Tibial nerve (tissue), 4 donors: ENCODE measurements around the gene FAM43A. TPM values are rescaled to one million over a fixed set of nuclear protein-coding genes. Genes with fewer than 3 reads are reported as not detected.

Experiments
- DNase-seq, 2 donors: peaks; one replicate each; pipeline ENCODE4 v3.0.0-alpha.2; 2019; ENCODE audit warnings: low spot score in 2 of 2
- H3K27ac ChIP-seq, 4 donors: fragments of 200-600 bp; sonication (generic) in 3 of 4; one replicate each; pipeline ENCODE4 v1.5.1; 2017 to 2019; ENCODE audit warnings: mild to moderate bottlenecking in 1 of 4
- H3K27me3 ChIP-seq, 2 donors: fragments of 200-600 bp; sonication (generic) in 1 of 2; one replicate each; pipeline versions ENCODE4 v1.5.1 to v1.6.0; 2017 to 2019
- H3K36me3 ChIP-seq, 3 donors: fragments of 200-600 bp; sonication (generic); one replicate each; pipeline ENCODE4 v1.5.1; 2018 to 2019
- H3K4me1 ChIP-seq, 4 donors: fragments of 200-600 bp; sonication (generic) in 3 of 4; one replicate each; pipeline ENCODE4 v1.5.1; 2017 to 2019
- H3K4me3 ChIP-seq, 4 donors: fragments of 200-600 bp; sonication (generic) in 3 of 4; one replicate each; pipeline ENCODE4 v1.5.1; 2017 to 2019; ENCODE audit warnings: mild to moderate bottlenecking in 1 of 4, moderate library complexity in 1 of 4
- H3K9me3 ChIP-seq, 4 donors: fragments of 200-600 bp; sonication (generic) in 3 of 4; one replicate each; pipeline ENCODE4 v1.5.1; 2017 to 2019
- CTCF ChIP-seq, 5 experiments: fragments of 200-600 bp in 3 of 5; fragments of 450-650 bp in 2 of 5; sonication (generic) in 3 of 5; IDR thresholded peaks; one replicate each; pipeline ENCODE4 v1.5.1; 2016 to 2019; ENCODE audit warnings: antibody characterized with exemption in 5 of 5, mild to moderate bottlenecking in 3 of 5, moderate library complexity in 2 of 5
- EP300 ChIP-seq, 2 donors: sonication (generic); formaldehyde crosslinking; IDR thresholded peaks; one replicate each; pipeline ENCODE4 v1.6.1; 2017; ENCODE audit warnings: antibody characterized with exemption in 2 of 2, mild to moderate bottlenecking in 1 of 2
- POLR2A ChIP-seq, 2 donors: fragments of 450-650 bp; IDR thresholded peaks; one replicate each; pipeline ENCODE4 v1.6.1; 2017; ENCODE audit warnings: antibody characterized with exemption in 2 of 2, mild to moderate bottlenecking in 2 of 2, moderate library complexity in 2 of 2
- WGBS, 2 donors: methylation state at CpG; one replicate each; pipeline ENCODE4 v1.1.5; 2018; 5-methylcytosine and 5-hydroxymethylcytosine counted together
- total RNA-seq, 4 donors: library from RNA; depleted of rRNA; stranded (reverse); fragments of >200 nt; gene quantifications; one replicate each; pipeline ENCODE4 v1.1.0, GENCODE V29; 2016

FAM43A gene
- total RNA-seq, 4 donors from 2014 or later, result 19.8 to 47.7 (median 35.8) TPM

DNA sequence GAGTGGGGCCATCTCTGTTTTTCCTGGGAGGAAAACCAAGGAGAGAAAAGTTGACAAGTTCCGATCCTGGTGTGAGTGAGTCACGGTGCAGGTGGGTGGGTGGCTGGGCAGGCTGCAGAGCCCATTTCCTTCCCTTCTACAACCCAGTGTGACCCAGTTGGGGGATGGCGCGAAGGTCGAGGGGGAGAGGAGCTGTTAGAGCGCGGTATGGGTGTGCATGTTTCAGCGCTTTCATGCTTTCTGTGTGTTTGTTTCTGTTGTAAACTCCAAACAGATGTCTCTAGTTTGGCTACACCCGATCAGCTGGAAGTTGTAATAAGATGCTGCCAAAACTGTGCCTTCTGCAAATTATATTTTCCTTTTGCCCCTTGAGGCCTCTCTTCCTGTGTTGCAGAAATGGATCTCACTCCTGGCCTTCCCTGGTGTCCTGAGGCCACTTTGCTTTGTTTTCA lies 3.8 kb downstream of the FAM43A start:
- Histone ChIP-seq H3K27me3 (peaks cover 0 to 20% of the 10 kb centered on the region in 2 donors), H3K4me3 (peak overlapping the region in 1 of 4 donors; percentile 60)

DNA sequence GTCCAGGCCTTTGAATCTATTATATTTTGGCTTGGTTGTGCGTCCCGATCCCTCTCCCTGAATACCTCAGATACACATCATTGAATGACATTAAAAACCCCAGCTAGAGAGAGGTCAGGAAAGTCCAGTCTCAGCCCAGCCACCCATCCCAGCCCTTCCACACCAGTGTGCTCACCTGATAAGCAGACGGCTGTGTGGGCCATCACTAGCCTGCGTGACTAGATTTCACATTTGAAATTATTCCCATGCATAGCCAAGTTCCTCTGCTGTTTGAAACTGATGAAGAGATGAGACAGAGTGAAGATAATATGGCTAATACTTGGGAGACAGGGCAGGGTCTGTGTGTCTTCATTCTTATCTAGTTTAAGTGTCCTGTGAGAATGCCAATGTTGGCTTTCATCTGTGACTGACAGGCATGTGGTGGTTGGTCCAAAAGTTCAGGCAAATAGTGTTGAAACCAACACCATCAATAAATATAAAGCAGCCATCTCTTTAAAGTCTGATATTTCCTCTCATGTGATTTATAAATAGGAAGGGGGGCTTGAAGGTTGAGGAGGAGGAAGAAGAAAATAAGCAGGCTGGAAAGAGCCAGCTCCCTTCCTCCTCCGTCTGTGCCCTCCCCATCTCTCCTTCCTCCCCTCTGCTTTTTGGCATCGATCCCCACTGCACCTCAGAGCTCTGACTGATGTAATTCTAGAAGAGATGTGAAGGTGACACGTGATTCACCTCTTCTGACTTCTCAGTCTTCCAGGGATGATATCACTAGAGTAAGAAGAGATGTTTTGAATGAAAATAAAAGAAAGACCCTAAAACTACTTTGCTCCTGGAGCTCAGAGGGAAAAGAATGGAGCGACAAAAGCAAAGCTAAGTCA lies 5.1 kb downstream of the FAM43A start:
- 74% methylated on average over 8 of the region's 8 CpGs for WGBS, 2 donors
- Histone ChIP-seq H3K9me3 (no peaks in the 10 kb centered on the region), H3K36me3 (no peaks in the 10 kb centered on the region), H3K4me1 (peaks cover 0 to 51% (median 23%) of the 10 kb centered on the region in 4 donors), H3K27me3 (peaks cover 0 to 20% of the 10 kb centered on the region in 2 donors), H3K4me3 (no peak overlapping the region), H3K27ac (no peak overlapping the region)
- no peak for DNase-seq
- TF ChIP-seq EP300 (IDR thresholded peaks at IDR 0.05) (no peak), CTCF (IDR thresholded peaks at IDR 0.05) (no peak), POLR2A (IDR thresholded peaks at IDR 0.05) (no peak)

More for the DNA sequence above, 3.8 kb downstream of the FAM43A start:
- Histone ChIP-seq H3K36me3 (no peaks in the 10 kb centered on the region), H3K9me3 (no peaks in the 10 kb centered on the region), H3K27ac (peak overlapping the region in 3 of 4 donors; percentile 15 to 71 (median 52)), H3K4me1 (peaks cover 0 to 63% (median 23%) of the 10 kb centered on the region in 4 donors)
- 43 to 64% methylated on average over 9 of the region's 9 CpGs for WGBS, 2 donors
- TF ChIP-seq POLR2A (IDR thresholded peaks at IDR 0.05) (no peak), EP300 (IDR thresholded peaks at IDR 0.05) (peak in 1 of 2 donors; percentile 22)
- peak in 1 of 2 donors; percentile 11 for DNase-seq

- no peak for TF ChIP-seq POLR2A (IDR thresholded peaks at IDR 0.05)
- TF ChIP-seq EP300 (IDR thresholded peaks at IDR 0.05), result no peak
- TF ChIP-seq CTCF (IDR thresholded peaks at IDR 0.05), result no peak
- Histone ChIP-seq H3K36me3 (no peaks in the 10 kb centered on the region), H3K27me3 (peaks cover 0 to 14% of the 10 kb centered on the region in 2 donors), H3K4me3 (no peak overlapping the region), H3K27ac (no peak overlapping the region), H3K4me1 (peaks cover 0 to 46% (median 23%) of the 10 kb centered on the region in 4 donors), H3K9me3 (no peaks in the 10 kb centered on the region)
- no peak for DNase-seq
- 57 to 67% methylated on average over 15 of the region's 15 CpGs for WGBS, 2 donors
Measured at GRCh38 chr3:194691481-194692283, 6.0 kb downstream of the FAM43A start.

DNA sequence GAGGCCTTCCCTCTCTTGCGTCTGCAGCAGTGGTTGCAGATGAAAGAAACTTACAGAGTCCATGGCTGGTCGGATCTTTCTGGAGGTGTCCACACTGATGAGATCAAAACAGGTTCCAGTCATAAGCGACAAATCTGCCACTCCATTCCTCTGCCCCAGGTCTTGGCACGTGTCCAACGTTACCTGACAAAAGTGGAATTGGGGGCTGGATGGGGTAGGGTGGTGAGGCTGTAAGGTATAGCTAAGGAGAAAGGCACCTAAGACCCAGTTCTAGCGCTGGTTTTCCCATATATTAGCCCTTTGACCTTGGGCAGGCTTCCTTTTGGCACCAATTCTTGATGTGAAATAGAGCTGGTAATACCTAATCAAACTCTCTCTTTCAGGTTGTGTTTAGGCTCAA lies 11.0 kb downstream of the FAM43A start:
- WGBS, 2 donors, result 80 to 91% methylated on average over 6 of the region's 6 CpGs
- no peak overlapping the region for H3K27ac ChIP-seq
- no peak for TF ChIP-seq EP300 (IDR thresholded peaks at IDR 0.05)
- no peak for TF ChIP-seq CTCF (IDR thresholded peaks at IDR 0.05)
- no peak for TF ChIP-seq POLR2A (IDR thresholded peaks at IDR 0.05)

DNA sequence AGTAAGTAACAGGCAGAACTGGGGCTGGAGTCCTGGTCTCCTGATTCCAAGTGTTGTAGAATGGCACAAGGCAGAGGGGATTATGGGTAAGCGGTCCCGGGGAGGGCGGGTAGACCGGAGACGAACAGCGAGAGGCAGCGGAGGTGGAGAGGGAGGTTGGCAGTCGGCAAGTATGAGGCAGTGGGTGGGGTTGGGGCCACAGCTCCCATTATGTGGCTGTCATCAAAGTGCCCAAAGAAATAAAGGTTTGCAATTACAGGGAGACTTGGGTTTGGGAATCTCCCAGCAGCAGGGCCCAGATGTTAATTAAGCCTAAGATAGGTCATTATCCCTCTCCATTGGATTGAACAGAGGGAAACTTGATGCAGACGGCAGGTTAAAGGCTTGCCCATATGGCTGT lies 16.9 kb downstream of the FAM43A start:
- 88 to 90% methylated on average over 9 of the region's 9 CpGs for WGBS, 2 donors
- H3K27ac ChIP-seq, result no peak overlapping the region
- H3K27me3 ChIP-seq, result no peaks in the 10 kb centered on the region
- no peaks in the 10 kb centered on the region for H3K4me1 ChIP-seq
- TF ChIP-seq POLR2A (IDR thresholded peaks at IDR 0.05) (no peak), CTCF (IDR thresholded peaks at IDR 0.05) (no peak), EP300 (IDR thresholded peaks at IDR 0.05) (no peak)
- DNase-seq, result no peak
- H3K4me3 ChIP-seq, result no peak overlapping the region
- no peaks in the 10 kb centered on the region for H3K36me3 ChIP-seq
- peaks cover 0 to 19% (median 2%) of the 10 kb centered on the region in 4 donors for H3K9me3 ChIP-seq

More for the DNA sequence above, 11.0 kb downstream of the FAM43A start:
- Histone ChIP-seq H3K36me3 (no peaks in the 10 kb centered on the region), H3K4me3 (no peak overlapping the region), H3K27me3 (no peaks in the 10 kb centered on the region), H3K9me3 (peaks cover 0 to 19% (median 2%) of the 10 kb centered on the region in 4 donors), H3K4me1 (peaks cover 0 to 1% (median 0%) of the 10 kb centered on the region in 4 donors)
- DNase-seq, result no peak
